H1 (cell line): ENCODE results near the gene MRPS9. TPM values are rescaled to one million over a fixed set of nuclear protein-coding genes. Genes with fewer than 3 reads are reported as not detected.

ENCODE experiments used
- CTCF ChIA-PET: fragments of 300-600 bp; sonication (Branson Sonifier 250); formaldehyde crosslinking; loops from one replicate; lab custom pipeline; 2021; ENCODE audit not compliant: partially characterized antibody; lab: Charles Lee
- POLR2A ChIA-PET: fragments of 300-600 bp; sonication (Branson Sonifier 250); formaldehyde crosslinking; loops from one replicate; lab custom pipeline; 2021; ENCODE audit warnings: inconsistent platforms; ENCODE audit not compliant: partially characterized antibody; lab: Charles Lee
- DNase-seq, 2 experiments: peaks; one replicate each; pipeline versions ENCODE4 v3.0.0 to v3.0.0-alpha.2; 2010 to 2022; ENCODE audit warnings: low spot score in 2 of 2, low read depth in 1 of 2, mixed read lengths in 1 of 2
- FAIRE-seq: peaks from 2 replicates; lab custom pipeline; 2011; peaks lifted over from hg19 to GRCh38; lab: Jason Lieb, UNC
- H2AFZ ChIP-seq: 2 replicates; pipeline ENCODE4 v1.8.1; 2012; ENCODE audit warnings: low read length, inconsistent platforms
- H2AK5ac ChIP-seq: 2 replicates; pipeline ENCODE4 v1.6.1; 2013; ENCODE audit warnings: low read depth, low read length
- H2BK120ac ChIP-seq: replicated peaks from 2 replicates; pipeline ENCODE3; 2013; ENCODE audit warnings: low read depth, low read length, inconsistent platforms
- H2BK12ac ChIP-seq: 2 replicates; pipeline ENCODE4 v1.6.1; 2013; ENCODE audit warnings: low read depth, low read length
- H2BK15ac ChIP-seq: 2 replicates; pipeline ENCODE4 v1.6.1; 2013; ENCODE audit warnings: low read length
- H2BK20ac ChIP-seq: 2 replicates; pipeline ENCODE4 v1.6.1; 2013; ENCODE audit warnings: low read length
- H2BK5ac ChIP-seq: 2 replicates; pipeline ENCODE4 v1.6.1; 2013; ENCODE audit warnings: low read depth, low read length
- H3K14ac ChIP-seq: 2 replicates; pipeline ENCODE4 v1.6.1; 2013; ENCODE audit warnings: inconsistent platforms; ENCODE audit not compliant: insufficient read length
- H3K18ac ChIP-seq: 2 replicates; pipeline ENCODE4 v1.6.1; 2013; ENCODE audit warnings: low read length; ENCODE audit errors: extremely low read depth
- H3K23ac ChIP-seq: 2 replicates; pipeline ENCODE4 v1.6.1; 2013; ENCODE audit warnings: inconsistent platforms; ENCODE audit not compliant: insufficient read length
- H3K23me2 ChIP-seq: 2 replicates; pipeline ENCODE4 v1.6.1; 2013; ENCODE audit warnings: low read depth, low read length
- H3K27ac ChIP-seq: 2 replicates; pipeline ENCODE4 v1.6.1; 2011; ENCODE audit warnings: low read depth, low read length, inconsistent platforms
- H3K27me3 ChIP-seq, 4 experiments: replicated peaks in 1 of 4; 1 replicate in 1 of 4; 2 replicates in 3 of 4; pipeline versions ENCODE4 v1.6.1 to v1.8.1; 2011 to 2013; ENCODE audit warnings: low read length in 3 of 4, mild to moderate bottlenecking in 3 of 4, inconsistent platforms in 2 of 4, mixed read lengths in 2 of 4, moderate library complexity in 1 of 4; ENCODE audit not compliant: control insufficient read depth in 3 of 4, insufficient read depth in 3 of 4; ENCODE audit errors: extremely low read depth in 1 of 4
- H3K36me3 ChIP-seq, 4 experiments: 2 replicates each; pipeline versions ENCODE4 v1.6.1 to v1.8.1; 2011 to 2013; ENCODE audit warnings: mild to moderate bottlenecking in 4 of 4, low read length in 3 of 4, moderate library complexity in 2 of 4, control low read depth in 1 of 4, inconsistent platforms in 1 of 4; ENCODE audit not compliant: insufficient read depth in 4 of 4, control insufficient read depth in 2 of 4
- H3K4ac ChIP-seq: replicated peaks from 2 replicates; pipeline ENCODE3; 2013; ENCODE audit warnings: low read length, low read depth, mixed read lengths, inconsistent platforms; ENCODE audit not compliant: insufficient read length
- H3K4me1 ChIP-seq, 4 experiments: replicated peaks in 1 of 4; 1 replicate in 1 of 4; 2 replicates in 3 of 4; pipeline versions ENCODE4 v1.6.1 to v1.8.1; 2011 to 2013; ENCODE audit warnings: low read length in 3 of 4, inconsistent platforms in 2 of 4, mixed read lengths in 1 of 4; ENCODE audit not compliant: insufficient read depth in 4 of 4, control insufficient read depth in 3 of 4
- H3K4me2 ChIP-seq, 2 experiments: 2 replicates each; pipeline versions ENCODE4 v1.6.1 to v1.8.1; 2011 to 2013; ENCODE audit warnings: low read depth in 2 of 2, low read length in 2 of 2, control low read depth in 1 of 2, inconsistent platforms in 1 of 2, mild to moderate bottlenecking in 1 of 2; ENCODE audit not compliant: insufficient read depth in 1 of 2
- H3K4me3 ChIP-seq, 4 experiments: fragments of 200-600, 300-600 bp in 1 of 4; sonication (generic), shearing (Covaris generic), sonication (Bioruptor Twin) in 1 of 4; 2 replicates each; pipeline versions ENCODE4 v1.5.1 to v1.8.1; 2011 to 2016; ENCODE audit warnings: low read length in 4 of 4, low read depth in 3 of 4, control low read depth in 2 of 4, inconsistent platforms in 2 of 4, mild to moderate bottlenecking in 2 of 4, mixed read lengths in 1 of 4, moderate library complexity in 1 of 4; ENCODE audit not compliant: insufficient read depth in 2 of 4; ENCODE audit errors: extremely low read depth in 1 of 4
- H3K56ac ChIP-seq: replicated peaks from 2 replicates; pipeline ENCODE3; 2013; ENCODE audit warnings: low read depth, mild to moderate bottlenecking, mixed read lengths, low read length, inconsistent platforms; ENCODE audit not compliant: insufficient read length
- H3K79me1 ChIP-seq: 2 replicates; pipeline ENCODE4 v1.6.1; 2013; ENCODE audit warnings: low read depth, low read length, control low read depth
- H3K79me2 ChIP-seq, 2 experiments: 2 replicates each; pipeline versions ENCODE4 v1.6.1 to v1.8.1; 2012 to 2013; ENCODE audit warnings: low read length in 2 of 2, mild to moderate bottlenecking in 2 of 2, inconsistent platforms in 1 of 2; ENCODE audit not compliant: insufficient read depth in 2 of 2, control insufficient read depth in 1 of 2
- H3K9ac ChIP-seq, 4 experiments: replicated peaks in 1 of 4; 1 replicate in 1 of 4; 2 replicates in 3 of 4; pipeline versions ENCODE4 v1.6.1 to v1.8.1; 2011 to 2013; ENCODE audit warnings: low read depth in 3 of 4, low read length in 3 of 4, control low read depth in 2 of 4, mild to moderate bottlenecking in 2 of 4, moderate library complexity in 2 of 4, inconsistent platforms in 1 of 4; ENCODE audit errors: extremely low read depth in 1 of 4
- H3K9me3 ChIP-seq, 2 experiments: 2 replicates each; pipeline versions ENCODE4 v1.6.1 to v1.8.1; 2012 to 2013; ENCODE audit warnings: mild to moderate bottlenecking in 2 of 2, moderate library complexity in 2 of 2, control low read depth in 1 of 2, inconsistent platforms in 1 of 2, low read depth in 1 of 2, low read length in 1 of 2, mixed read lengths in 1 of 2; ENCODE audit not compliant: insufficient read depth in 2 of 2
- H4K20me1 ChIP-seq, 2 experiments: replicated peaks in 1 of 2; 2 replicates each; pipeline versions ENCODE3 to v1.8.1; 2011 to 2013; ENCODE audit warnings: inconsistent platforms in 2 of 2, low read length in 2 of 2, mild to moderate bottlenecking in 1 of 2; ENCODE audit not compliant: insufficient read depth in 2 of 2, control insufficient read depth in 1 of 2
- H4K5ac ChIP-seq: 2 replicates; pipeline ENCODE4 v1.6.1; 2013; ENCODE audit warnings: low read length, low read depth, mixed read lengths, inconsistent platforms; ENCODE audit not compliant: insufficient read length
- H4K8ac ChIP-seq: 2 replicates; pipeline ENCODE4 v1.8.0; 2013; ENCODE audit warnings: mild to moderate bottlenecking, moderate library complexity, low read length, inconsistent platforms; ENCODE audit not compliant: insufficient read depth; ENCODE audit errors: extremely low read depth
- H4K91ac ChIP-seq: replicated peaks from 2 replicates; pipeline ENCODE3; 2013; ENCODE audit warnings: low read length, mixed read lengths, inconsistent platforms; ENCODE audit not compliant: insufficient read length
- ATF3 ChIP-seq: IDR thresholded peaks from 2 replicates; pipeline ENCODE4 v1.6.1; 2011; ENCODE audit warnings: low read depth, mild to moderate bottlenecking, low read length; ENCODE audit not compliant: insufficient read depth
- CBX8 ChIP-seq: fragments of 300-800, 300-1000 bp; sonication (generic); IDR thresholded peaks from 2 replicates; pipeline ENCODE4 v1.7.1; 2016; ENCODE audit warnings: low read depth, low read length, borderline replicate concordance
- CHD1 ChIP-seq: IDR thresholded peaks from 2 replicates; pipeline ENCODE4 v1.6.1; 2012; ENCODE audit warnings: low read depth, low read length, improper control_type of control experiment
- CREB1 ChIP-seq: IDR thresholded peaks from 2 replicates; pipeline ENCODE4 v1.6.1; 2012; ENCODE audit warnings: inconsistent platforms
- RAD21 ChIP-seq, 2 experiments: IDR thresholded peaks in 1 of 2; conservative IDR thresholded peaks in 1 of 2; 2 replicates each; pipeline ENCODE4 v1.6.1; 2011; ENCODE audit warnings: low read depth in 2 of 2, low read length in 2 of 2, improper control_type of control experiment in 1 of 2, inconsistent platforms in 1 of 2, mild to moderate bottlenecking in 1 of 2, moderate library complexity in 1 of 2
- RFX5 ChIP-seq: IDR thresholded peaks from 2 replicates; pipeline ENCODE4 v1.6.1; 2011; ENCODE audit warnings: low read depth, low read length, improper control_type of control experiment, borderline replicate concordance
- SIN3A ChIP-seq, 2 experiments: IDR thresholded peaks in 1 of 2; conservative IDR thresholded peaks in 1 of 2; 2 replicates each; pipeline ENCODE4 v1.6.1; 2011 to 2012; ENCODE audit warnings: low read length in 2 of 2, improper control_type of control experiment in 1 of 2, low read depth in 1 of 2, mild to moderate bottlenecking in 1 of 2
- SP1 ChIP-seq: IDR thresholded peaks from 2 replicates; pipeline ENCODE4 v1.6.1; 2011; ENCODE audit warnings: low read depth, low read length
- SP2 ChIP-seq: IDR thresholded peaks from 2 replicates; pipeline ENCODE4 v1.6.1; 2012; ENCODE audit warnings: mild to moderate bottlenecking, low read length, inconsistent platforms
- TAF7 ChIP-seq: optimal IDR thresholded peaks from 2 replicates; pipeline ENCODE3; 2011; ENCODE audit warnings: low read depth, mild to moderate bottlenecking, inconsistent platforms, low read length, moderate library complexity, borderline replicate concordance
- TBP ChIP-seq: IDR thresholded peaks from 2 replicates; pipeline ENCODE4 v1.6.1; 2011; ENCODE audit warnings: low read depth, low read length, improper control_type of control experiment
- TEAD4 ChIP-seq: IDR thresholded peaks from 2 replicates; pipeline ENCODE4 v1.6.1; 2012; ENCODE audit warnings: low read depth, low read length, inconsistent platforms, mixed read lengths
- USF2 ChIP-seq: IDR thresholded peaks from 2 replicates; pipeline ENCODE4 v1.6.1; 2011; ENCODE audit warnings: low read length, improper control_type of control experiment
- WGBS, 2 experiments: shearing (Covaris generic) in 1 of 2; methylation state at CpG; one replicate each; pipeline versions ENCODE4 v1.1.6 to v1.1.7; 2013 to 2015; ENCODE audit warnings: low lambda C conversion rate in 2 of 2, mixed read lengths in 2 of 2, inconsistent platforms in 1 of 2, low coverage in 1 of 2, missing lambda C conversion rate in 1 of 2; ENCODE audit not compliant: insufficient replicate concordance in 2 of 2, insufficient coverage in 1 of 2, insufficient read length in 1 of 2; ENCODE audit errors: extremely low coverage in 1 of 2, missing lambda C conversion rate in 1 of 2; 5-methylcytosine and 5-hydroxymethylcytosine counted together
- polyA plus RNA-seq, 7 experiments: library from polyadenylated mRNA; depleted of rRNA in 3 of 7; stranded (reverse) in 5 of 7; unstranded in 2 of 7; fragments of >200 nt in 5 of 7; fragments of 200-250 nt in 2 of 7; gene quantifications; 1 replicate in 5 of 7; 2 replicates in 1 of 7; 4 replicates in 1 of 7; pipeline versions ENCODE4 v1.2.1 to v1.2.3, GENCODE V29; 2011 to 2013; ENCODE audit warnings: missing spikeins in 2 of 7, mixed read lengths in 2 of 7
- total RNA-seq: library from RNA; stranded (reverse); fragmentation: NEBNext Ultra II Directional; extraction: Animal tissue kit (Norgen Biotek cat#: 25700); gene quantifications from 2 replicates; pipeline ENCODE4 v1.2.1, GENCODE V29; 2021

The MRPS9 gene
- total and polyA plus RNA-seq, 2 of the 8 experiments (the other 6 are each of a cell fraction or from before 2014, with no cell fraction given): 36.2 to 71.0 TPM

- Histone ChIP-seq H4K8ac (no peak overlapping the region), H3K4me2 (no peak overlapping the region), H2BK15ac (no peak overlapping the region), H3K9me3 (no peaks in the 10 kb centered on the region), H4K91ac (no peak overlapping the region), H3K79me1 (no peaks in the 10 kb centered on the region; the same call in 1 of the 2 replicates), H3K9ac (no peak overlapping the region), H3K27ac (no peak overlapping the region), H3K79me2 (no peaks in the 10 kb centered on the region), H2AK5ac (no peak overlapping the region), H3K4me3 (no peak overlapping the region), H2BK12ac (no peak overlapping the region), H2AFZ (no peak overlapping the region), H3K56ac (no peak overlapping the region), H3K23ac (no peak overlapping the region), H2BK5ac (no peak overlapping the region), H2BK20ac (no peak overlapping the region), H3K27me3 (no peaks in the 10 kb centered on the region), H4K20me1 (peaks cover 1 to 2% of the 10 kb centered on the region in 2 experiments), H2BK120ac (no peak overlapping the region), H3K14ac (no peak overlapping the region), H3K4ac (no peak overlapping the region), H3K18ac (no peak overlapping the region), H3K36me3 (peaks cover 0 to 7% (median 2%) of the 10 kb centered on the region in 4 experiments; a peak in 5 of 8 replicates), H3K23me2 (no peaks in the 10 kb centered on the region; the same call in 1 of the 2 replicates), H4K5ac (no peak overlapping the region), H3K4me1 (no peaks in the 10 kb centered on the region)
- WGBS, 2 experiments: 100% methylated on average over 1 of the region's 1 CpG
- CTCF ChIA-PET: no interaction called here
- DNase-seq (no peak), FAIRE-seq (no peak)
- POLR2A ChIA-PET: no interaction called here
- TF ChIP-seq CREB1 (no peak), RFX5 (no peak), USF2 (no peak), TEAD4 (no peak), ATF3 (no peak), CBX8 (no peak), SP1 (no peak), TAF7 (no peak), CHD1 (no peak), RAD21 (IDR thresholded peaks at IDR 0.05 in 1 of 2, conservative IDR thresholded peaks at IDR 0.05 in 1 of 2; ENCODE audit: low read depth in 2 of 2, low read length in 2 of 2) (no peak), SIN3A (conservative IDR thresholded peaks at IDR 0.05 in 1 of 2, IDR thresholded peaks at IDR 0.05 in 1 of 2; ENCODE audit: low read depth in 1 of 2, low read length in 2 of 2) (no peak), TBP (no peak), SP2 (no peak)
Observed at GRCh38 chr2:105087273-105087672, 49.4 kb downstream of the MRPS9 start.
